OCI-LY7 (cell line): ENCODE data around the gene PXDN.

Source experiments
- EZH2phosphoT487 ChIP-seq: fragments of 200-600 bp; sonication (generic); IDR thresholded peaks from 2 replicates; pipeline ENCODE4 v1.6.1; 2018; ENCODE audit warnings: low read depth, borderline replicate concordance, mild to moderate bottlenecking, mixed run types, antibody characterized with exemption, low read length, moderate library complexity, mixed read lengths
- TF ChIP-seq, protein P1 (sequence below): fragments of 200-600 bp; sonication (generic); conservative IDR thresholded peaks from 2 replicates; pipeline ENCODE4 v1.5.1; 2014; ENCODE audit warnings: mild to moderate bottlenecking, antibody characterized with exemption, low read length, moderate library complexity, mixed read lengths

DNA sequence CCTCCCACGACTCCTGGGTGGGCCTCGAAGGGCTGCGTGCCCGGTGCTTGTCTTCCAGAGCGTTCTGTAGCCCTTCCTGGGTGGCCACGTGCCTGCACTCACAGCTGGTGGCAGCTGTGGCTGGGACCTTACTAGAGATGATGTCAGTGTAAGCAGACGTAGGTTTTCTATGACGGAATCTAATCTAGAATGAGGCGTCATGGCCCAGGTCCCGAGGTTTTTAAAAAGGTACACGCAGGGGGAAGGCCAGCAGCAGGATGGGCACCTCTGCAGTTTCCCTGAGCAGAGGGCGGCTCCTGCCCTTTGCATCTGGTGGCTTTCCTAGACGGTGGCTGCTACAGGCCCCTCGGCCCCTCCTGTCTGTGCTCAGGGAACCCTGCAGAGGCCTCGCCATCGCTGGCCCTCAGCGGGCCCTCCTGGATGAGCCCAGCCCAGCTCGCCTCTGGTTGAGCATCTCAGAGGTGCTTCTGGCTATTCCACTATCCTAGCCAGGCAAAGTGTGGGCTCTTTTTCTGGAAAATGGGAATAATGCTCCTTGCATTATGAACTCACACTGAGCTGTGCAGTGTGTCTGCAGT is 49.6 kb upstream of the PXDN start:
- TF ChIP-seq, protein P1, sequence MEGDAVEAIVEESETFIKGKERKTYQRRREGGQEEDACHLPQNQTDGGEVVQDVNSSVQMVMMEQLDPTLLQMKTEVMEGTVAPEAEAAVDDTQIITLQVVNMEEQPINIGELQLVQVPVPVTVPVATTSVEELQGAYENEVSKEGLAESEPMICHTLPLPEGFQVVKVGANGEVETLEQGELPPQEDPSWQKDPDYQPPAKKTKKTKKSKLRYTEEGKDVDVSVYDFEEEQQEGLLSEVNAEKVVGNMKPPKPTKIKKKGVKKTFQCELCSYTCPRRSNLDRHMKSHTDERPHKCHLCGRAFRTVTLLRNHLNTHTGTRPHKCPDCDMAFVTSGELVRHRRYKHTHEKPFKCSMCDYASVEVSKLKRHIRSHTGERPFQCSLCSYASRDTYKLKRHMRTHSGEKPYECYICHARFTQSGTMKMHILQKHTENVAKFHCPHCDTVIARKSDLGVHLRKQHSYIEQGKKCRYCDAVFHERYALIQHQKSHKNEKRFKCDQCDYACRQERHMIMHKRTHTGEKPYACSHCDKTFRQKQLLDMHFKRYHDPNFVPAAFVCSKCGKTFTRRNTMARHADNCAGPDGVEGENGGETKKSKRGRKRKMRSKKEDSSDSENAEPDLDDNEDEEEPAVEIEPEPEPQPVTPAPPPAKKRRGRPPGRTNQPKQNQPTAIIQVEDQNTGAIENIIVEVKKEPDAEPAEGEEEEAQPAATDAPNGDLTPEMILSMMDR: no peak
- TF ChIP-seq EZH2phosphoT487: no peak
